Activated CD4-positive, alpha-beta T cell treated with anti-CD3 and anti-CD28 coated beads, Interleukin-2, amount 10 ng/mL, durations not matched to agents 24 days and 14 days (primary cell): Measurements from ENCODE around the gene TMC4. TPM values are rescaled to one million over a fixed set of nuclear protein-coding genes. Genes with fewer than 3 reads are reported as not detected.
A peak's percentile ranks its signal among the peaks of the same experiment; 100 is the strongest.
"Not testable (repeated sequence)": the region's sequence is repeated elsewhere in the genome, so short reads cannot be mapped to it uniquely, and the experiment has no call there.

Experiments
- DNase-seq: peaks from one replicate; pipeline ENCODE4 v3.0.0; 2022
- H3K27ac Mint-ChIP-seq: one replicate; pipeline ENCODE4 v1.8.0; 2022; ENCODE audit warnings: mild to moderate bottlenecking, mixed read lengths
- H3K27me3 Mint-ChIP-seq: one replicate; pipeline ENCODE4 v1.8.0; 2022; ENCODE audit warnings: mixed read lengths
- H3K36me3 Mint-ChIP-seq: one replicate; pipeline ENCODE4 v1.8.0; 2022; ENCODE audit warnings: low read depth, mild to moderate bottlenecking, mixed read lengths
- H3K4me1 Mint-ChIP-seq: one replicate; pipeline ENCODE4 v1.8.0; 2021; ENCODE audit warnings: mixed read lengths
- H3K4me3 Mint-ChIP-seq: one replicate; pipeline ENCODE4 v1.8.0; 2022; ENCODE audit warnings: mild to moderate bottlenecking, moderate library complexity, mixed read lengths
- H3K9me3 Mint-ChIP-seq: one replicate; pipeline ENCODE4 v1.8.0; 2021; ENCODE audit warnings: mixed read lengths
- intact Hi-C: fragments of 100-400 bp; cut with micrococcal nuclease; formaldehyde crosslinking; loops from one replicate; pipeline ENCODE4 v1.15.1; 2023
- total RNA-seq: library from RNA; stranded (reverse); gene quantifications from 2 replicates; pipeline ENCODE4 v1.2.3, GENCODE V29; 2022

TMC4 gene
- total RNA-seq, 1 donor from 2014 or later = 1.1 TPM

DNA sequence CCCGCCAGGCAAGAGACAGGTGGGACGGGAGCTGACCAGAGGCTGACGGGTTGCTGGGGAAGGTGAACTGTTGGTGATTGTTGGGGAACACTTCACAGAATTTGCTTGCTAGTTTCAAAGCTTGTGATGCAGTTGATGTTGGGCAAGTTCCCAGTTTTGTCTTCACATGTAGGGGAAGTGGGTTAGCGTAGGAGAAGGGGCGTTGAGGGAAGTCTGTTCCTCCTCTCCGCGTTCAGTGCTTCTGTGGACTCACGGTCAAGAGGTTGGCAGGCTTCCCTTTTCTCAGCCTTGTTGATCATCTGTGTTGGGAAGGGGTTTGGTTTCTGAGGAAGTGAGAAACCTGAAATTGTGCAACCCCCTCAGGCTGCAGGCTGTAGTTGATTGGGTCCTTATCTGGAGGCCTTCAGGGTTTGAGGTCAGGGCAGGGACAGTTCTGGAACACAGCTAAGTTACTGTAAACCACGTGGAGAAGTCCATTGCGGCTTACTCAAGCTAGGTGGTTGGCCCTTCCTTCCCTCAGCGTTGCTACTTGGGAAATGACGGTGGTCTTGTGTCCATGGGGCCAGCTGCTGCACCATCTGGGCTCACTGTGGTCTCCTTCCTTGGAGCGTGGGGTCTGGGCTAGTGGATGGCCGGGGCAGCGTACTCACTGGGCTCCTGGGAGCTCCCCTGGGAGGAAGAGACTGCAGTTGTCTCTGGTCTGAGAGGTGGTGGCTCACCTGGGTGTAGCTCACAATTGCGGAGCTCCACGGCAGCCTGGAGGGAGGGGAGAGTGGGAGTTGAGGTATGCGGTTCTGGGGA, 35.2 kb upstream of the TMC4 start:
- peak overlapping the region; percentile 95 for H3K27ac Mint-ChIP-seq
- H3K4me3 Mint-ChIP-seq = peak overlapping the region; percentile 95
- peaks cover 4% of the 10 kb centered on the region for H3K9me3 Mint-ChIP-seq
- peaks cover 83% of the 10 kb centered on the region for H3K36me3 Mint-ChIP-seq
- peak; percentile 76 for DNase-seq
- intact Hi-C loops = loop anchor here (1.0 to 10.0 kb wide), 4 partner anchors 8 to 1047 kb away; partner anchors contain the start of genes LENG8, PPP6R1 and RPS9
- H3K4me1 Mint-ChIP-seq = peaks cover 71% of the 10 kb centered on the region
- no peaks in the 10 kb centered on the region for H3K27me3 Mint-ChIP-seq

DNA sequence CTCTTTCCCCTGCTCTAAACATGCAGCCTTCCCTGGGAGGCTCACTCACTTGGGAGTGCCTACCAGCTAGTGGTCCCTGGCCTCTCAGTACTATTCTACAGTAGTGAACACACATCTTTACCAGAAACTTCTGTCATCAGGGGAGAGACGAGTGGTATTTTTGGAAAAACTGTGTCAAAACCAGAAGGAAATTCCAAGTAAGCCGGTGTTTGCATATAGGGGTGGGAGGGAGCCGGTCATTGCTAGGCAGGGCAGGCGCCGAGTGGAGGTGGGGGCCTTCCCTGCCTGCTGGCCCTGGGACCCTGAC, 34.7 kb upstream of the TMC4 start:
- peaks cover 76% of the 10 kb centered on the region for H3K4me1 Mint-ChIP-seq
- peaks cover 4% of the 10 kb centered on the region for H3K9me3 Mint-ChIP-seq
- intact Hi-C loops = loop anchor here (5.0 to 10.0 kb wide), 3 partner anchors 237 to 1047 kb away; partner anchors contain the start of genes LENG8 and PPP6R1
- peak overlapping the region; percentile 95 for H3K4me3 Mint-ChIP-seq
- no peak for DNase-seq
- peak overlapping the region; percentile 95 for H3K27ac Mint-ChIP-seq
- no peaks in the 10 kb centered on the region for H3K27me3 Mint-ChIP-seq
- peaks cover 85% of the 10 kb centered on the region for H3K36me3 Mint-ChIP-seq

DNA sequence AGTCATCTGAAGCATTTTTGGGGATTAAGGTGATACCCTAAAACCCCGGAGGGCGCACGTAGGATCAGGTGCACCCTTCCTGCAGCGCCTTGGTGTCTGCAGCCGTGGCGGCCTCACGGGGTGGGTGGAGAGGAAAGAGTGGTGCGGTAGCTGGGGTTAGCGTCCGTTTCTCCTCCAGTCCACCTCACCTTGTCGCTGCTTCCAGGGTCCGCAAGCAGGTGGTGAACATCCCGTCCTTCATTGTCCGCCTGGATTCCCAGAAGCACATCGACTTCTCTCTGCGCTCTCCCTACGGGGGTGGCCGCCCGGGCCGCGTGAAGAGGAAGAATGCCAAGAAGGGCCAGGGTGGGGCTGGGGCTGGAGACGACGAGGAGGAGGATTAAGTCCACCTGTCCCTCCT, 34.2 kb upstream of the TMC4 start:
- not testable (repeated sequence) for H3K27me3 Mint-ChIP-seq, H3K9me3 Mint-ChIP-seq, DNase-seq
- peaks cover 88% of the 10 kb centered on the region for H3K36me3 Mint-ChIP-seq
- H3K4me3 Mint-ChIP-seq = peak overlapping the region; percentile 95
- intact Hi-C loops = loop anchor here (5.0 to 10.0 kb wide), 3 partner anchors 238 to 1048 kb away; partner anchors contain the start of genes LENG8 and PPP6R1
- peaks cover 79% of the 10 kb centered on the region for H3K4me1 Mint-ChIP-seq
- peak overlapping the region; percentile 95 for H3K27ac Mint-ChIP-seq

DNA sequence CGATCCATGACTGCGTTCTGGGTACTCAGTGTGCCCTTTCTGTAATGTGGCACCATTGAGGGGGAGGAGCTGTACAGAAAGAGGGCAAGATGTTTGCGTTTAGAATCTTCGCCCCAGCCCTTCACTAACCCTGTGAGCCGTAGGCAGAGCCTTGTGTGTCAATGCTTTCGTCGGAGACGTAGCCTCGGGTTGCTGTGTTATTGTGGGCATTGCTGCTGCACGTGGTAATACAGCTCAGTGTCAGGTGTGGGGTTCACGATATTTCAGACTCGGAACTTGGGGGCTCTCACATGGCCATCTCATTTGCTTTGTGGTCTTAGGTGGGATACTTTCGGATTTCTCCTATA, 33.8 kb upstream of the TMC4 start:
- Mint-ChIP-seq H3K27ac (peak overlapping the region; percentile 95), H3K4me3 (peak overlapping the region; percentile 95), H3K4me1 (peaks cover 82% of the 10 kb centered on the region), H3K9me3 (peaks cover 4% of the 10 kb centered on the region), H3K27me3 (no peaks in the 10 kb centered on the region), H3K36me3 (peaks cover 90% of the 10 kb centered on the region)
- no peak for DNase-seq
- intact Hi-C loops = loop anchor here (5.0 to 10.0 kb wide), 3 partner anchors 238 to 1048 kb away; partner anchors contain the start of genes LENG8 and PPP6R1

DNA sequence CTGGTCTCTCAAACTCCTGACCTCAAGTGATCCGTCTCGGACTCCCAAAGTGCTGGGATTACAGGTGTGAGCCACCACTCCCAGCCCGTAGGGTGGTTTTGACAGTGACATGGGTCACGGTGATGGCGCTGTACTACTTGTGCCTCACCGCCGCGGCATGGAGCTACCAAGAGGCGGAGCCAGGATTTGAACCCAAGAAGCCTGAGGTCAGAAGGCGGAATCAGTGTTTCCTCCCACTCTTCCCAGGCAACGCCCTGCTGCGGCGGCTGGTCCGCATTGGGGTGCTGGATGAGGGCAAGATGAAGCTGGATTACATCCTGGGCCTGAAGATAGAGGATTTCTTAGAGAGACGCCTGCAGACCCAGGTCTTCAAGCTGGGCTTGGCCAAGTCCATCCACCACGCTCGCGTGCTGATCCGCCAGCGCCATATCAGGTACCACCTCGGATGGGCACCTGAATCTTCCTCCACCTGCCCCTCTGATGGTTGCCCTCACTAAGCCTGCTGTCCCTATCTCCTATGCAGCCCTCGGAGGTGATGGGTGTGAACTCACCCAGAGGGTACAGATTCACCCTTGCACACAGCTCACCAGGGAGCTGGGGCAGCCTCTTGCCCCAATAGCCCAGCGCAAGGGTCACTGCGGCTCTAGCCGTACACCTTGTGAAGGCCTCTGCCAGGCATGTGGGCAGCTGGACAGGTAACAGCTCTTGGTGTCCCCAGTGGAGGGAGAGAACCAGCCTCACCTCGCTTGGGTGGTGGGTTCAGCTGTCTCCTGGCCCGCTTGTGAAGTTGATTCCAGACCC, 33.3 kb upstream of the TMC4 start:
- H3K4me3 Mint-ChIP-seq = peak overlapping the region; percentile 95
- no peak for DNase-seq
- intact Hi-C loops = loop anchor here (5.0 to 10.0 kb wide), 3 partner anchors 239 to 1049 kb away; partner anchors contain the start of genes LENG8 and PPP6R1

DNA sequence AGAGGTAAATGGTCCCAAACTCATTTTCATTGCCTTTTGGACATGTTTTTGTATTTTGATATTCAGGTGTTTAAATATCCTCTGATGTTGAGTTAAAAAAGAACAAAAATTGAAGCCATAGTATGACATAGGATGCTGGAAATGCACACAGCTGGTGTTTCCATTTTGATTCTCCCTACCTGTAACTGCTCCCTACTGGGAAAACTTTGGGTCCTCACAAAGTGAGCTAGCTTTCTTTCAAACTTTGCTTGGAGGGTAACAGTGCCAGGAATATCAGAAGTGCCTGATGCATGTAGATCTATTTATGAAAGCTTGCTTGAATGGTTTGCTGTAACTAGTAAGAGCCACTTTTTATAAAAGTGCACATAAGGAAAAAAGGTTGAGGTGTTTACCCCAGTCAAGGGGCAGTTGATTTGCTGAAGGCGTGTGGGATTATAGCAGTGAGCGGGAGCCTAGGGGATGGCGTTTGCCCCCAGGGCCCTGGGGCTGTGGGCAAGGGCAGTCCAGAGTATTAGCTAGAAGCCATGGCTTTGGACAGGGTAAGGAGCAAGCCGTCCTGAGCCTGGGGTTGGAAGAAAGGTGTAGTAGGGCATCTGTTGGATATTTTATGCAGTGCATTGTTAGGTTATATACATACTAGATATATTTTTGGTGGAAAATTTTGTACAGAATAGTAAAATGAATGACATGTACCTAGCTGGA, 32.0 kb upstream of the TMC4 start:
- Mint-ChIP-seq H3K27me3 (no peaks in the 10 kb centered on the region), H3K4me1 (peaks cover 77% of the 10 kb centered on the region), H3K4me3 (peak overlapping the region; percentile 95), H3K9me3 (no peaks in the 10 kb centered on the region), H3K36me3 (peaks cover 89% of the 10 kb centered on the region), H3K27ac (peak overlapping the region; percentile 25)
- no peak for DNase-seq
- intact Hi-C loops = loop anchor here (5.0 to 10.0 kb wide), 3 partner anchors 240 to 1050 kb away; partner anchors contain the start of genes LENG8 and PPP6R1

More for the DNA sequence above, 33.3 kb upstream of the TMC4 start:
- Mint-ChIP-seq H3K27ac (peak overlapping the region; percentile 95), H3K4me1 (peaks cover 83% of the 10 kb centered on the region), H3K27me3 (no peaks in the 10 kb centered on the region), H3K9me3 (peaks cover 4% of the 10 kb centered on the region), H3K36me3 (peaks cover 94% of the 10 kb centered on the region)

DNA sequence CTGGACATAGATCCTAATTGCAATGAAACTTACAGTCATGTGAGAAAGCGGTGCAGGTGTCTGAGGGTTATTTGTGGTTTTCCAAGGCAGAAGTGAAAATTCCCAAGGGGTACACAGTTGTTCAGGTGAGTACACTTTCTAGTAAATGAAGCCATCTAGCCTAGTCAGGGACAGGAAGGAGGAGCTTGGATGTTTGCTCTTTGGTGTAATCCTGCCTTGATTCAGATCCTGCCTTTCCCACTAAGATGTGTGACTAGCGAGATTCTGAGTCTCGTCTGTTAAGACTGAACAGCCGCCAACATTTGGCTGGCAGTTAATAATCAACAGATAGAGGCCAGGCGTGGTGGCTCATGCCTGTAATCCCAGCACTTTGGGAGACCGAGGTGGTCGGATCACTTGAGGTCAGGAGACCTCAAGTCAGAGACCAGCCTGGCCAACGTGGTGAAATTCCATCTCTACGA, 30.2 kb upstream of the TMC4 start:
- no peaks in the 10 kb centered on the region for H3K27me3 Mint-ChIP-seq
- H3K36me3 Mint-ChIP-seq = peaks cover 75% of the 10 kb centered on the region
- intact Hi-C loops = loop anchor here (10.0 kb wide), 2 partner anchors 242 to 1052 kb away; partner anchors contain the start of genes LENG8 and PPP6R1
- DNase-seq = no peak
- H3K9me3 Mint-ChIP-seq = no peaks in the 10 kb centered on the region
- peak overlapping the region; percentile 74 for H3K27ac Mint-ChIP-seq
- peaks cover 67% of the 10 kb centered on the region for H3K4me1 Mint-ChIP-seq
- peak overlapping the region; percentile 95 for H3K4me3 Mint-ChIP-seq

DNA sequence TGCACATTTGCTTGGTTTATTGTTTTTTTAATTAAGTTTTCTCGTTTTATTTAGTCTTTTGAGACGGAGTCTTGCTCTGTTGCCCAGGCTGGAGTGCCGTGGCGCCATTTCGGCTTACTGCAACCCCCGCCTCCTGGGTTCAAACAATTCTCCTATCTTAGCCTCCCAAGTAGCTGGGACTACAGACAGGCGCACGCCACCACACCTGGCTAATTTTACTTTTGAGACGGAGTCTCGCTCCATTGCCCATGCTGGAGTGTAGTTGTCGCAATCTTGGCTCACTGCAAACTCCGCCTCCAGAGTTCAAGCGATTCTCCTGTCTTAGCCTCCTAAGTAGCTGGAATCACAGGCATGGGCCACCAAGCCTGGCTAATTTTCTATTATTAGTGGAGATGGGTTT, 29.0 kb upstream of the TMC4 start:
- intact Hi-C loops = loop anchor here (1.0 to 10.0 kb wide), 3 partner anchors 65 to 1053 kb away; partner anchors contain the start of genes CNOT3, LENG8 and PPP6R1

DNA sequence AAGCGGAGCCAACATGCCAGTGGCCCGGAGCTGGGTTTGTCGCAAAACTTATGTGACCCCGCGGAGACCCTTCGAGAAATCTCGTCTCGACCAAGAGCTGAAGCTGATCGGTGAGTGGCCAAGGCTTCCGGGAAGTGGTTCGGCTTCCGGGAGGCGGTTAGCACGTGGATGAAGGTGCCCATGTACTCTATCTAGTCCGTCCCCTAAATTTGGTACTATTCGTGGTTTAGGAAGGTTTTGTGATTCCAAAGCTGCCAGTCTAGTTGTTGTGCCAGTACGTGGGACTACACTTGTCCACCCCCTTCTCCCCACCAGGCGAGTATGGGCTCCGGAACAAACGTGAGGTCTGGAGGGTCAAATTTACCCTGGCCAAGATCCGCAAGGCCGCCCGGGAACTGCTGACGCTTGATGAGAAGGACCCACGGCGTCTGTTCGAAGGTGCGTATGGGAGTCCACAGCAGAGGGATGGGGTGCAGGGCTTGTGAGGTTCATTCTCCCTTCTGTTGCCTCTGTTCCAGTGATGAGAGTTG, 28.3 kb upstream of the TMC4 start:
- Mint-ChIP-seq H3K4me1 (peaks cover 48% of the 10 kb centered on the region), H3K36me3 (peaks cover 57% of the 10 kb centered on the region), H3K9me3 (no peaks in the 10 kb centered on the region), H3K4me3 (peak overlapping the region; percentile 95), H3K27me3 (no peaks in the 10 kb centered on the region), H3K27ac (peak overlapping the region; percentile 99)
- intact Hi-C loops = loop anchor here (1.0 to 10.0 kb wide), 3 partner anchors 64 to 1054 kb away; partner anchors contain the start of genes CNOT3, LENG8 and PPP6R1
- no peak for DNase-seq

More for the DNA sequence above, 29.0 kb upstream of the TMC4 start:
- Mint-ChIP-seq H3K4me1 (peaks cover 55% of the 10 kb centered on the region), H3K9me3 (no peaks in the 10 kb centered on the region), H3K27me3 (no peaks in the 10 kb centered on the region), H3K36me3 (peaks cover 65% of the 10 kb centered on the region), H3K4me3 (peak overlapping the region; percentile 95), H3K27ac (peak overlapping the region; percentile 99)
- DNase-seq = no peak

DNA sequence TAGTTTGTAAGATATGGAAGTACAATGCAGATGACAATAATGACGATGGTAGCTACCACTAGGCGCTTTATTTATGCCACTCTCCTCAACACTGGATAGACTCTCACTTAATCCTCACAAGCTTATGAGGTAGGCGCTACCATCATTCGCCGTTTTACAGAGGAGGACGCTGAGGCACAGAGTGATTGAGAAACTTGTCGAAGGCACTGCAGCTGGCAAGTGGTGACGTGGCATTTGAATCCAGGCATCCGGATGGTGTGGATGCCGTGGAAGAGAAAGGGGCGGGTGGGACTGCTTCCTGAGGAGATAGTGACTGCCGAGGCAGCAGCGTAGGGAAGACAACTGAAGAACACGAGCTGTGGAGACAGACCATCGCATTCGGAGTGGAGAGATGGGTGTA, 26.4 kb upstream of the TMC4 start:
- Mint-ChIP-seq H3K27ac (peak overlapping the region; percentile 78), H3K9me3 (no peaks in the 10 kb centered on the region), H3K27me3 (no peaks in the 10 kb centered on the region), H3K4me3 (peak overlapping the region; percentile 80), H3K36me3 (peaks cover 45% of the 10 kb centered on the region), H3K4me1 (peaks cover 38% of the 10 kb centered on the region)
- intact Hi-C loops = no loop called here
- no peak for DNase-seq

DNA sequence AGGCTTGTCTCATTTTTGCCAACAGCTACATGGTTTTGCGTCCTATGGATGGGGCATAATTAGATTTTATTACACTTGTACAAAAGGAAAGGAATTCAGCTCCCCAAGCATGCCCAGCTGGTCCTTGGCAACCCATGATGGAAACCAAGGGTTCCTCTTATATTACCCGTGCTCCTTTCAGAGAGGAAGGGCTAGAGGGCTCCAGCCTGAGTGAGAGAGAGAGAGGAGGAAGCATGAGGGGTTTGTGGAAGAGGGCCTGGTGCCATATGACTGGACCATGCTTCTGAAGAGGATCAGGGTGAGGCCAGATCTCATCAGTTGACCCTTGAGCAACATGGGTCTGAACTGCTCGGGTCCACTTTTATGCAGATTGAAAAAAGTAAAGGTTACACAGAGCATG, 24.2 kb upstream of the TMC4 start:
- no peak for DNase-seq
- H3K4me1 Mint-ChIP-seq = peaks cover 26% of the 10 kb centered on the region
- intact Hi-C loops = no loop called here
- H3K27ac Mint-ChIP-seq = no peak overlapping the region
- no peaks in the 10 kb centered on the region for H3K27me3 Mint-ChIP-seq
- peaks cover 29% of the 10 kb centered on the region for H3K36me3 Mint-ChIP-seq
- no peak overlapping the region for H3K4me3 Mint-ChIP-seq
- no peaks in the 10 kb centered on the region for H3K9me3 Mint-ChIP-seq

DNA sequence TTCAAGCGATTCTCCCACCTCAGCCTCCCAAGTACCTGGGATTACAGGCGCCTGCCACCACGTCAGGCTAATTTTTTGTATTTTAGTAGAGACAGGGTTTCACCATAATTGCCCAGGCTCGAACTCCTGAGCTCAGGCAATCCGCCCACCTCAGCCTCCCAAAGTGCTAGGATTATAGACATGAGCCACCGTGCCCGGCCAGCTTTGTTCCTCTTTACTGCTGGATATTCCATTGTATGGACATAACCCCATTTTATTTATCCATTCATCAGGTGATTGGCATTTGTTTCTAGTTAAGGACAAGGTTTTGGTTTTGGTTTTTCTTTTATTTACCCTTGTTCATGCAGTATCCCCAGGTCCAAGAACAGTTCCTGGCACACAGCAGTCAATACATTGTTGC, 23.6 kb upstream of the TMC4 start:
- no peaks in the 10 kb centered on the region for H3K9me3 Mint-ChIP-seq
- H3K27me3 Mint-ChIP-seq = no peaks in the 10 kb centered on the region
- H3K4me1 Mint-ChIP-seq = peaks cover 26% of the 10 kb centered on the region
- DNase-seq = no peak
- H3K36me3 Mint-ChIP-seq = peaks cover 25% of the 10 kb centered on the region
- no peak overlapping the region for H3K27ac Mint-ChIP-seq
- no peak overlapping the region for H3K4me3 Mint-ChIP-seq
- intact Hi-C loops = no loop called here

DNA sequence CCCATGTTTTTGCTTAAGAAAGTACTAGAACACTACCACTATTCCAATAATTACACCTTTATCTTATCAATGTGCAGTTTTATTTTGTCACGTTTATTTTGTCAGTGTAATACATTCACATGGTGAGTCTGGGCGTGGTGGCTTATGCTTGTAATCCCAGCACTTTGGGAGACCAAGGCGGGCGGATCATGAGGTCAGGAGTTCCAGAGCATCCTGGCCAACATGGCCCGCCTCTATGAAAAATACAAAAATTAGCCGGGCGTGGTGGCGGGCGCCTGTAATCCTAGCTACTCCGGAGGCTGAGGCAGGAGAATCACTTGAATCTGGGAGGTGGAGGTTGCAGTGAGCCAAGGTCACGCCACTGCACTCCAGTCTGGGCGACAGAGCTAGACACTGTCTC, 21.5 kb upstream of the TMC4 start:
- intact Hi-C loops = loop anchor here (5.0 kb wide), 1 partner anchor 268 kb away; the partner anchor contains the start of gene LENG9
- H3K27me3 Mint-ChIP-seq, H3K27ac Mint-ChIP-seq, H3K9me3 Mint-ChIP-seq, H3K4me3 Mint-ChIP-seq, DNase-seq: not testable (repeated sequence)
- H3K36me3 Mint-ChIP-seq = peaks cover 16% of the 10 kb centered on the region
- peaks cover 17% of the 10 kb centered on the region for H3K4me1 Mint-ChIP-seq
